Nephron (organoid): ENCODE measurements around the gene ZNF823.

Source experiments
- H3K27ac Mint-ChIP-seq, 3 experiments: 2 replicates each; pipeline ENCODE4 v1.8.0; 2020; ENCODE audit warnings: mixed read lengths in 3 of 3, mild to moderate bottlenecking in 2 of 3, moderate library complexity in 1 of 3
- H3K27me3 Mint-ChIP-seq: 2 replicates; pipeline ENCODE4 v1.8.0; 2021; ENCODE audit warnings: low read depth, mild to moderate bottlenecking, moderate library complexity, mixed read lengths
- H3K36me3 Mint-ChIP-seq: 2 replicates; pipeline ENCODE4 v1.8.0; 2020; ENCODE audit warnings: low read depth, mixed read lengths
- H3K4me1 Mint-ChIP-seq: 2 replicates; pipeline ENCODE4 v1.8.0; 2020; ENCODE audit warnings: mixed read lengths
- H3K4me3 Mint-ChIP-seq, 3 experiments: 2 replicates each; pipeline ENCODE4 v1.8.0; 2020; ENCODE audit warnings: mild to moderate bottlenecking in 3 of 3, mixed read lengths in 3 of 3, moderate library complexity in 2 of 3
- H3K9me3 Mint-ChIP-seq: 2 replicates; pipeline ENCODE4 v1.8.0; 2020; ENCODE audit warnings: mixed read lengths
- TF ChIP-seq, protein P1 (sequence below), 3 experiments: fragments of 200-600 bp; sonication (generic); IDR thresholded peaks; one replicate each; pipeline ENCODE4 v1.5.0; 2021; ENCODE audit warnings: antibody characterized with exemption in 3 of 3; ENCODE audit not compliant: unreplicated experiment in 3 of 3

Gene ZNF823

DNA sequence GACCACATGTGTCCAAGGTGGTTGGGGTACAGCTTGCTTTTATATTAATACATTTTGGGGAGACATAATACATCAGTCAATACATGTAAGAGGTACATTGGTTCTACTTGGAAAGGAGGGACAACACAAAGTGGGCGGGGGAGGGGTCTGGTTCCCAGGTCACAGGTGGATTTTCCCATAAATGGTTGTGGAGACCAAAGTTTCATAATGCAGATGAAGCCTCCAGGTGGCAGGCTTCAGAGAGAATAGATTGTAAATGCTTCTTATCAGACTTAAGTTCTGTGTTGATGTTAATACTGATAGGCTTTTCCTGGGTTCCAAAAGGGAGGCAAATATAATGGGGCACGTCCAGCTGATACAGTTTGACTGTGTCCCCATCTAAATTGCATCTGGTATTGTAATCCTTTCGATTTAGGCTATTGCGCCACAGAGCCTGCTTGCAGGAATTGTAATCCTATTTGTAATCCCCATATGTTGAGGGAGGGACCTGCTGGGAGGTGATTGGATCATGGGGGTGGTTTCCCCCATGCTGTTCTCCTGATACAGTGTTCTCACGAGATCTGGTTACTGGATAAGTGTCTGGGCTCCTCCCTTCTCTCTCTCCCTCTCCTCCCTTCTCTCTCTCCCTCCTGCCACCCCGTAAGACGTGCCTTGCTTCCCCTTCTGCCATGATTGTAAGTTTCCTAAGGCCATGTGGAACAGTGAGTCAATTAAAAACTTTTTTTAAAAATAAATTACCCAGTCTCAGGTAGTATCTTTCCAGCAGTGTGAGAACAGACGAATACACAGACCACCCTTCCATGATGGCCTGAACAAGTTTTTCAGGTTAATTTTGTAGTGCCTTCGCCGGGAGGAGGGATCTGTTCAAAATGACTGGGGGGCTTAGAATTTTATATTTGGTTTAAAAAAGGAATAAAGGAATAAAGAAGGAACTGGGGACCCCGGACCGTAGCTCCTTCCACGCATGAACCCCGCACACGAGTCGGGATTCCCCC, 44.9 kb downstream of the ZNF823 start:
- Mint-ChIP-seq H3K4me1 (peaks cover 11% of the 10 kb centered on the region), H3K4me3 (peak overlapping the region; percentile 81 to 84 (median 82)), H3K36me3 (peaks cover 36% of the 10 kb centered on the region), H3K27me3 (no peaks in the 10 kb centered on the region), H3K27ac (peak overlapping the region in 2 of 3 experiments; percentile 32 to 44), H3K9me3 (peaks cover 17% of the 10 kb centered on the region)
- TF ChIP-seq, protein P1, sequence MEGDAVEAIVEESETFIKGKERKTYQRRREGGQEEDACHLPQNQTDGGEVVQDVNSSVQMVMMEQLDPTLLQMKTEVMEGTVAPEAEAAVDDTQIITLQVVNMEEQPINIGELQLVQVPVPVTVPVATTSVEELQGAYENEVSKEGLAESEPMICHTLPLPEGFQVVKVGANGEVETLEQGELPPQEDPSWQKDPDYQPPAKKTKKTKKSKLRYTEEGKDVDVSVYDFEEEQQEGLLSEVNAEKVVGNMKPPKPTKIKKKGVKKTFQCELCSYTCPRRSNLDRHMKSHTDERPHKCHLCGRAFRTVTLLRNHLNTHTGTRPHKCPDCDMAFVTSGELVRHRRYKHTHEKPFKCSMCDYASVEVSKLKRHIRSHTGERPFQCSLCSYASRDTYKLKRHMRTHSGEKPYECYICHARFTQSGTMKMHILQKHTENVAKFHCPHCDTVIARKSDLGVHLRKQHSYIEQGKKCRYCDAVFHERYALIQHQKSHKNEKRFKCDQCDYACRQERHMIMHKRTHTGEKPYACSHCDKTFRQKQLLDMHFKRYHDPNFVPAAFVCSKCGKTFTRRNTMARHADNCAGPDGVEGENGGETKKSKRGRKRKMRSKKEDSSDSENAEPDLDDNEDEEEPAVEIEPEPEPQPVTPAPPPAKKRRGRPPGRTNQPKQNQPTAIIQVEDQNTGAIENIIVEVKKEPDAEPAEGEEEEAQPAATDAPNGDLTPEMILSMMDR (IDR thresholded peaks at IDR 0.05; ENCODE audit: unreplicated experiment in 3 of 3), result no peak

DNA sequence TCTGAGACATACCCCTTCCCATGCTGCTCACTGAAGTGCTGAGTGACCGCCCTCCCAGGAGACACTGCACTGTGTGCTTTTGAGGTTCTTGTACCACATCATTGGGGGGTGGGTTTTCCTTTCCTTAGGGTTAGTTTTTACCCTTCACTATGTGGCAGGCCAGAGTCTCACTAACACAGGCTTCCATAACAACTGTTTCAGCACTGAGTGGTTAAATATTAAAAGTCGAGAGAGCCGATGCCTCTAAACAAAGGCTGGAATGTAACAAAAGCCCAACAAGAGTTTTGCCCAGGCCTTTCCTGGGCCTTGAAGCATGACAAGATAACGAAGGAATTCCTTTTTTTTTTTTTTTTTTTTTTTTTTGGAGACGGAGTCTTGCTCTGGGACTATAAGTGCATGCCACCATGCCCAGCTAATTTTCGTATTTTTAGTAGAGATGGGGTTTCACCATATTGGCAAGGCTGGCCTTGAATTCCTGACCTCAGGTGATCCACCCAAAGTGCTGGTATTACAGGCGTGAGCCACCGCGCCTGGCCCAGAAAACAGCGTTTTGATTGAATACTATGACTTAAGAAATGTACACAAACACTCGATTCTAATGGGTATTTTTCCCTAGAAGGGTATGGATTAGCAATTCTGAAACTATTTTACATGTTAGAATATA, 46.5 kb downstream of the ZNF823 start:
- Mint-ChIP-seq H3K27ac (peak overlapping the region; percentile 79 to 93 (median 82)), H3K27me3 (no peaks in the 10 kb centered on the region), H3K4me3 (peak overlapping the region; percentile 80 to 82 (median 81)), H3K9me3 (peaks cover 27% of the 10 kb centered on the region), H3K36me3 (peaks cover 48% of the 10 kb centered on the region), H3K4me1 (peaks cover 11% of the 10 kb centered on the region)
- TF ChIP-seq, protein P1 (IDR thresholded peaks at IDR 0.05; ENCODE audit: unreplicated experiment in 3 of 3), result no peak

DNA sequence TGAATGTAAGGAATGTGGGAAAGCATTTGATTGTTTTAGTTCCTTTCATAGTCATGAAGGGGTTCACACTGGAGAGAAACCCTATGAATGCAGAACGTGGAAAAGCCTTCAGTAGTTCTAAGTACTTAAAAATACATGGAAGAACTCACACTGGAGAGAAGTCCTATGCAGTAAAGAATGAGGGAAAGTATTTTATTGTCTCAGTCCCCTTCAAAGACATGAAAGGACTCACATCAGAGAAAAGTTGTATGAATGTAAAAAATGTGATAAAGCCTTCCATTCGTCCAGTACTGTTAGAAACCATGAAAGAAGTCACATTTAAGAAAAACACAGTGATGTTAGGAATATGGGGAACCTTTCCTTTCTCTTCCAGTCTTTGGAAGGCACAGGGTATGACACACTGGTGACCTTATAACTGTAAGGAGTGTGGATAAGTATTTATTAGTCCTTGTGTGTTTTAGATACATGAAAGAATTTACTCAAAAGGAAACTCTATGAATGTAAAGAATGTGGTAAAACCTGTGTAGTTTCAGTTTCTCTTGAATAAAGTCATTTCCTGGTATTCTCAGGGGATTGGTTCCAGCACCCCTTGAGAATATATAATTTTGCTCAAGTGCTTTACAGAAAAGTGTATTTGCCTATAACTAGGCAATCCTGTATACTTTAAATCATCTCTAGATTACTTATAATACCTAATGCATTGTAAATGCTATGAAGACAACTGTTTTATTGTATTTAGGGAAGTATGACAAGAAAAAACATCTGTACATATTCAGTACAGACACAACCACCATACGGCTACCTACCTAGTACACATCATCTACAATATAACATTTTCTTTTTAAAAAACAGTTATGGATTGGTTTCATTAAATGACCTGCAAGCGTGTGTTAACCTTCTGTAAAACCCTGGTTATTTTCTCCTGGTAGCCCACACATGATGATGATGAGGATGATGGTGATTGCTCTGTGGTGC, 52.8 kb downstream of the ZNF823 start:
- H3K4me3 Mint-ChIP-seq, result no peak overlapping the region
- H3K36me3 Mint-ChIP-seq, result peaks cover 88% of the 10 kb centered on the region
- H3K27ac Mint-ChIP-seq, result no peak overlapping the region

DNA sequence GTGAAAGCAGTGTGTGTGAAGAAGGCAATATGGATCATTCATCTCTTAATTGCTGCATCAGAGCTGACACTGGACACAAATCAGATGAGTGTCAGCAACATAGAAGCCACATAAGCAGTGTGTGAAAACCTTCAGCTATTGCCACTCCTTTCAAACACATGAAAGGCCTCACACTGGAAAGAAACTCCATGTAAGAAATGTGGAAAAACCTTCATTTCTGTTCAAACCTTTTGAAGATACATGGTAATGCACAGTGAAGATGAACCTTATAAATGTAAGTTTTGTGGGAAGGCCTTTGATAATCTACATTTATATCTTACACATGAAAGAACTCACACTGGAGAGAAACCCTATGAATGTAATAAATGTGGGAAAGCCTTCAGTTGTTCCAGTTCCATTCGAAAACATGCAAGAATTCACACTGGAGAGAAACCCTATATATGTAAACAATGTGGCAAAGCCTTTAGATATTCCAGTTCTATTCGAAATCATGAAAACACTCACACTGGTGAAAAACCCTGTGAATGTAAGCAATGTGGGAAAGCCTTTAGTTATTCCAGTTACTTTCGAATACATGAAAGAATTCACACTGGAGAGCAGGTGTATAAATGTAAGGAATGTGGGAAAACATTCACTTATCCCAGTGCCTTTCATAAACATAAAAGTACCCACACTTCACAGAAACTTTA, 53.6 kb downstream of the ZNF823 start:
- Mint-ChIP-seq H3K27ac (no peak overlapping the region), H3K36me3 (peaks cover 93% of the 10 kb centered on the region), H3K9me3 (peaks cover 71% of the 10 kb centered on the region), H3K27me3 (no peaks in the 10 kb centered on the region), H3K4me3 (no peak overlapping the region), H3K4me1 (no peaks in the 10 kb centered on the region)
- TF ChIP-seq, protein P1 (IDR thresholded peaks at IDR 0.05; ENCODE audit: unreplicated experiment in 3 of 3), result no peak

More for the DNA sequence above, 52.8 kb downstream of the ZNF823 start:
- peaks cover 63% of the 10 kb centered on the region for H3K9me3 Mint-ChIP-seq
- no peaks in the 10 kb centered on the region for H3K27me3 Mint-ChIP-seq
- no peaks in the 10 kb centered on the region for H3K4me1 Mint-ChIP-seq
- TF ChIP-seq, protein P1 (IDR thresholded peaks at IDR 0.05; ENCODE audit: unreplicated experiment in 3 of 3), result no peak

DNA sequence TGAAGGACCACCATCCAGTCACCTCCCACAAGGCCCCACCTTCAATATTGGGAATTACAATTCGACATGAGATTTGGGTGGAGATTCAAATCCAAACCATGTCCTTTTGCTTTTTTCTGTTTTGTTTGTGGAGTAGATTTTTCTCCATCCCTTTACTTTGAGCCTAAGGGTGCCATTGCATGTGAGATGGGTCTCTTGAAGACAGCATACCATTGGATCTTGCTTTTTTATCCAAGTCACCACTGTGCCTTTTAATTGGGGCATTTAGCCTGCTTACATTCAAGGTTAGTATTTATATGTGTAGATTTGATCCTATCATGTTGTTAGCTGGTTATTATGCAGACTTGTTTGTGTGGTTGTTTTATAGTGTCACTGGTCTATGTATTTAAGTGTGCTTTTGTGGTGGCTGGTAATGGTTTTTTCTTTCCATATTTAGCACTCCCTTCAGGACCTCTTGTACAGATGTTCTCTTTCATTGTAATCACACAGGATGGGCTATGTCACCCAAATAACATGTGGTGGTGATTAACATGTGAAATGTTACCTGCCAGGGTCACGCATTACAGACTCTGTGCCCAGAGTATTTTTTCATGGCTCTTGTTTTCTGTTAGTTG, 58.0 kb downstream of the ZNF823 start:
- Mint-ChIP-seq H3K4me3 (no peak overlapping the region), H3K36me3 (peaks cover 95% of the 10 kb centered on the region), H3K9me3 (peaks cover 71% of the 10 kb centered on the region), H3K4me1 (no peaks in the 10 kb centered on the region), H3K27ac (no peak overlapping the region), H3K27me3 (no peaks in the 10 kb centered on the region)
- TF ChIP-seq, protein P1 (IDR thresholded peaks at IDR 0.05; ENCODE audit: unreplicated experiment in 3 of 3), result no peak
